ENCODE data around the gene DEPDC5.

DNA sequence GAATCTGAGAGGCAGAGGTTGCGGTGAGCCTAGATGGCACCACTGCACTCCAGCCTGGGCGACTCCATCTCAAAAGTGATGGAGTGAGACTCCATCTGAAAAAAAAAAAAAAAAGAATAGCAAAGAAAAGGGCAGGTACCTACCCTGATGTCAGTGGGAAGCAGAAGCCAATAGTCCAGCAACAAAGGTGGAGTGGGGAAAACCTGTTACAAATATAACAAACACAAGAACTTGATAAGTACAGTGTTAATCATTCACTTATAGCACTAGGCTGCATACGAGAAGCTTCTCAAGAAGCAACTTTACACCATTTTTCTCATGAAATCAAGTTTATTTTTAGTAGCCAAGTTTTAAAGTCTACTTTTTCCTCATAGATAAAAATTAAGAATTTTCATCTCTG is 128.0 kb downstream of the DEPDC5 start:
- TF ChIP-seq, protein P1, sequence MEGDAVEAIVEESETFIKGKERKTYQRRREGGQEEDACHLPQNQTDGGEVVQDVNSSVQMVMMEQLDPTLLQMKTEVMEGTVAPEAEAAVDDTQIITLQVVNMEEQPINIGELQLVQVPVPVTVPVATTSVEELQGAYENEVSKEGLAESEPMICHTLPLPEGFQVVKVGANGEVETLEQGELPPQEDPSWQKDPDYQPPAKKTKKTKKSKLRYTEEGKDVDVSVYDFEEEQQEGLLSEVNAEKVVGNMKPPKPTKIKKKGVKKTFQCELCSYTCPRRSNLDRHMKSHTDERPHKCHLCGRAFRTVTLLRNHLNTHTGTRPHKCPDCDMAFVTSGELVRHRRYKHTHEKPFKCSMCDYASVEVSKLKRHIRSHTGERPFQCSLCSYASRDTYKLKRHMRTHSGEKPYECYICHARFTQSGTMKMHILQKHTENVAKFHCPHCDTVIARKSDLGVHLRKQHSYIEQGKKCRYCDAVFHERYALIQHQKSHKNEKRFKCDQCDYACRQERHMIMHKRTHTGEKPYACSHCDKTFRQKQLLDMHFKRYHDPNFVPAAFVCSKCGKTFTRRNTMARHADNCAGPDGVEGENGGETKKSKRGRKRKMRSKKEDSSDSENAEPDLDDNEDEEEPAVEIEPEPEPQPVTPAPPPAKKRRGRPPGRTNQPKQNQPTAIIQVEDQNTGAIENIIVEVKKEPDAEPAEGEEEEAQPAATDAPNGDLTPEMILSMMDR (IDR thresholded peaks at IDR 0.05): no peak
- no peak for TF ChIP-seq POLR2A (IDR thresholded peaks at IDR 0.05)

Data from breast epithelium (tissue), 3 donors.